HG03439 (cell line): Measurements from ENCODE around the gene GEMIN5.
"Not testable (repeated sequence)": the region's sequence is repeated elsewhere in the genome, so short reads cannot be mapped to it uniquely, and the experiment has no call there.

Source experiments
- ATAC-seq: cut with Tn5 transposase; IDR thresholded peaks from one replicate; pipeline ENCODE4 v1.9.1; 2021; ENCODE audit warnings: mild to moderate bottlenecking, moderate library complexity; ENCODE audit not compliant: unreplicated experiment

Gene GEMIN5

GRCh38 chr5:154945695-154946301 lies 7.8 kb upstream of the GEMIN5 start:
- ATAC-seq, result no peak

GRCh38 chr5:154944716-154945115 lies 6.7 kb upstream of the GEMIN5 start:
- ATAC-seq, result no peak

- ATAC-seq, result no peak
These were observed 5.5 kb upstream of the GEMIN5 start for GRCh38 chr5:154943527-154943926.

- ATAC-seq, result peak; percentile 50
These were observed 3.0 kb upstream of the GEMIN5 start, which contains the start of gene MRPL22 for GRCh38 chr5:154940772-154941620. TSS of gene MRPL22 (plus strand) at chr5:154941073. CDS start at chr5:154941111, 38 bp downstream.

GRCh38 chr5:154940375-154940771 lies 2.4 kb upstream of the GEMIN5 start:
- no peak for ATAC-seq

- ATAC-seq, result not testable (repeated sequence)
These were observed 1.4 kb upstream of the GEMIN5 start for GRCh38 chr5:154939387-154939786.

- no peak for ATAC-seq
These were observed 759 bp downstream of the GEMIN5 start for GRCh38 chr5:154937186-154937717.

- no peak for ATAC-seq
These were observed 3.1 kb downstream of the GEMIN5 start for GRCh38 chr5:154934881-154935280.

GRCh38 chr5:154933537-154933936 lies 4.5 kb downstream of the GEMIN5 start:
- ATAC-seq, result no peak

- no peak for ATAC-seq
These were observed 14.3 kb downstream of the GEMIN5 start for GRCh38 chr5:154923441-154924430.

GRCh38 chr5:154917757-154918156 lies 20.3 kb downstream of the GEMIN5 start:
- no peak for ATAC-seq

- ATAC-seq, result no peak
These were observed 21.1 kb downstream of the GEMIN5 start for GRCh38 chr5:154916874-154917273.

- ATAC-seq, result not testable (repeated sequence)
These were observed 32.4 kb downstream of the GEMIN5 start for GRCh38 chr5:154905601-154906000.

- no peak for ATAC-seq
These were observed 36.1 kb downstream of the GEMIN5 start for GRCh38 chr5:154901913-154902312.

GRCh38 chr5:154901276-154901675 lies 36.7 kb downstream of the GEMIN5 start:
- ATAC-seq, result no peak

GRCh38 chr5:154900066-154900465 lies 37.9 kb downstream of the GEMIN5 start:
- ATAC-seq, result no peak

GRCh38 chr5:154899151-154899816 lies 38.7 kb downstream of the GEMIN5 start:
- ATAC-seq, result no peak

- ATAC-seq, result no peak
These were observed 39.8 kb downstream of the GEMIN5 start for GRCh38 chr5:154898210-154898609.

- no peak for ATAC-seq
These were observed 41.3 kb downstream of the GEMIN5 start for GRCh38 chr5:154896562-154897165.
